ENCODE data around the gene OR10S1. TPM values are rescaled to one million over a fixed set of nuclear protein-coding genes. Genes with fewer than 3 reads are reported as not detected.

Gene OR10S1
- total RNA-seq, 2 donors from 2014 or later = not detected

Other genes with a start within 250 kb of the OR10S1 start
- gene ZNF202, start 236.1 kb downstream of the OR10S1 start, total RNA-seq = 10 to 100 TPM; 12.7 to 23.5 TPM
- not detected for gene OR6X1, start 223.3 kb downstream of the OR10S1 start, total RNA-seq
- gene OR6M1, start 171.4 kb downstream of the OR10S1 start, total RNA-seq = not detected
- not detected for gene TMEM225, start 92.1 kb downstream of the OR10S1 start, total RNA-seq
- not detected for gene OR8D4, start 75.6 kb downstream of the OR10S1 start, total RNA-seq
- not detected for gene OR4D5, start 38.2 kb downstream of the OR10S1 start, total RNA-seq
- not detected for gene OR6T1, start 33.9 kb downstream of the OR10S1 start, total RNA-seq
- not detected for gene OR10G6, start 17.4 kb upstream of the OR10S1 start, total RNA-seq
- gene OR10G4, start 35.2 kb upstream of the OR10S1 start, total RNA-seq = not detected
- not detected for gene OR10G9, start 45.2 kb upstream of the OR10S1 start, total RNA-seq
- gene OR10G8, start 49.0 kb upstream of the OR10S1 start, total RNA-seq = not detected
- gene OR10G7, start 63.5 kb upstream of the OR10S1 start, total RNA-seq = not detected
- gene VWA5A, start 137.7 kb upstream of the OR10S1 start, total RNA-seq = 10 to 100 TPM in 1 of 2 donors, 1 to 10 TPM in 1; 4.4 to 12.5 TPM
- not detected for gene OR10D3, start 205.6 kb upstream of the OR10S1 start, total RNA-seq

All from natural killer cell treated with Interleukin-12 subunit alpha and Interleukin-12 subunit beta and Interleukin-15 and Interleukin-18, amount 100 ng/mL, for 72 hours (primary cell).